Brain microvascular endothelial cell (primary cell): ENCODE measurements around the gene ADAM22.
A peak's percentile ranks its signal among the peaks of the same experiment; 100 is the strongest.

Experiments
- DNase-seq: peaks from one replicate; pipeline ENCODE4 v3.0.0-alpha.2; 2020
- H3K27ac ChIP-seq: fragments of 250-450 bp; sonication (Bioruptor Pico); 2 replicates; pipeline ENCODE4 v1.5.1; 2020; ENCODE audit warnings: mild to moderate bottlenecking, moderate library complexity
- H3K27me3 ChIP-seq: fragments of 250-450 bp; sonication (Bioruptor Pico); replicated peaks from 2 replicates; pipeline ENCODE4 v1.5.1; 2020; ENCODE audit warnings: mild to moderate bottlenecking
- H3K36me3 ChIP-seq: fragments of 250-450 bp; sonication (Bioruptor Pico); replicated peaks from 2 replicates; pipeline ENCODE4 v1.5.1; 2020; ENCODE audit warnings: mild to moderate bottlenecking
- H3K4me3 ChIP-seq: 2 replicates; pipeline ENCODE4 v1.5.1; 2011; ENCODE audit warnings: low read depth, mild to moderate bottlenecking, control low read depth, low read length, moderate library complexity
- CTCF ChIP-seq: IDR thresholded peaks from 2 replicates; pipeline ENCODE4 v1.5.1; 2011; ENCODE audit warnings: low read depth, mild to moderate bottlenecking, moderate library complexity, low read length, control low read depth, inconsistent platforms; ENCODE audit errors: missing control alignments
- in situ Hi-C: cut with HindIII; loops from 2 replicates; pipeline ENCODE4 v1.10.0; 2017; ENCODE audit warnings: low sequenced_read_pairs, low pct_ligation_motif_present

ADAM22 gene

DNA sequence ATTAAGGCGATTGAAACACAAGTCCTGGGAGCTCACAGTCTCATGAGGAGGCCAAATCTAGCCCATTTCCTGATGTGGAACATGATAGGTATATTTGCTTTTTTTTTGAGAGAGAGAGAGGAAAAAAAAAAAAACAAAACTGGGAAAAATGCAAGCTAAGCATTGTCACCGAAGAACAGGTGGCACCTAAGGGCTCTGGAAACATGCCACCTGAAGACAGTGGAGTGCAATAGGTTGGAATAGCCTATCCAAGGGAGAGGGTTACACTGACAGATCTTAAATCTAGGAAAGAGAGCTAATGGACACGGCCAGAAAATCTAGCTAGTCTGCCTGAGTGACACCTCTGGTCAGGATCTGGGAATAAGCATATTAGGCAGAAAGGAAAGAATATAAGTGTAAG, 175.6 kb downstream of the ADAM22 start:
- in situ Hi-C loops = no loop called here
- H3K36me3 ChIP-seq = no peaks in the 10 kb centered on the region
- no peaks in the 10 kb centered on the region for H3K27me3 ChIP-seq
- TF ChIP-seq CTCF = no peak
- H3K4me3 ChIP-seq = no peak overlapping the region
- DNase-seq = no peak
- no peak overlapping the region for H3K27ac ChIP-seq

- TF ChIP-seq CTCF = peak; percentile 34
- no peak overlapping the region for H3K27ac ChIP-seq
- in situ Hi-C loops = no loop called here
- H3K36me3 ChIP-seq = no peaks in the 10 kb centered on the region
- H3K4me3 ChIP-seq = no peak overlapping the region
- H3K27me3 ChIP-seq = no peaks in the 10 kb centered on the region
- DNase-seq = no peak
Measured at GRCh38 chr7:88111140-88111743, 177.2 kb downstream of the ADAM22 start.

DNA sequence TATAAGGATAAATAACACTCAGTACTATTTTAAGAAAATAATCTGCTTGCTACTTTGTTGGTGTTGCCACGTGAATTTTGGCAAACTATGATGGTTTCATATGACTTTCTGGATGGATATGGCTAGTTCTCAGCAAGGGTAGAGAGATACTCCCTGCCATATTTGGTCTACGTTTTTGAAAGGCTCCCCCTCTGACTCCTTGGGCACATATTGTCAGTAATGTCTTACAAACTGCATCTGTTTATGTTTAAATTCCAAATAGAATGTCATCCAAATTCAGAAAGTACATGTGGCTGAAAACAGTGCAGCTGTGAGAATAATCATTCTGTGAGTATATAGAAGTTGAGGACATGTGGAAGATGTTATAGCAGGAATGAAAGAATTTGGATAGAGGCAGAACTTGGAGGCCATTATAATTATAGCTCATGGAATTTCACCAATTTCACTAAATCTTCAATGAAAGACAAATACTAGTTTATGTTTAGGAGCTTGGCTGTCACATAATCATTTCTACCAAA, 178.0 kb downstream of the ADAM22 start:
- no peaks in the 10 kb centered on the region for H3K27me3 ChIP-seq
- TF ChIP-seq CTCF = no peak
- in situ Hi-C loops = no loop called here
- H3K36me3 ChIP-seq = no peaks in the 10 kb centered on the region
- DNase-seq = no peak
- no peak overlapping the region for H3K27ac ChIP-seq
- H3K4me3 ChIP-seq = no peak overlapping the region

DNA sequence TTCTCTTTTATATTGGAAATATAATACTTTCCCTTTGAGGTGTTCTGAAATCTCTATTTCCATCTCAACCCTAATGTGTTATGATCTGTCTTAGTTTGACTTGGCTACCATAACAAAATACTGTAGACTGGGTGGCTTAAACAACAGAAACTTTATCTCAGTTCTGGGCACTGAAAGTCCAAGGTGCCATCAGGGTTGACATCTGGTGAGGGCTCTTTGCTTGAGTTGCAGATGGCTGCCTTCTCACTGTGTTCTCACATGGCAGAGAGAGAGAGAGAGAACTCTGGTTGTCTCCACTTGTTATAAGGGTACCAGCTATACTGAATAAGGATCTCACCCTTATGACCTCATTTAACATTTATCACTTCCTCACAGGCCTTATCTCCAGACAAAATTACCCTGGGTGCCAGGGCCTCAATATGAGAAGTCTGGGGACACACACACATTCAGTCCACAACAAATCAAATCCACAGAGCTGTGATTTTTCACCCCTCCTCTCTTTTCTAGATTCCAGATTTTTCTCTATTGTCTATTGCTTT, 181.3 kb downstream of the ADAM22 start:
- no peak overlapping the region for H3K27ac ChIP-seq
- no peak overlapping the region for H3K4me3 ChIP-seq
- in situ Hi-C loops = no loop called here
- no peaks in the 10 kb centered on the region for H3K27me3 ChIP-seq
- no peaks in the 10 kb centered on the region for H3K36me3 ChIP-seq
- no peak for DNase-seq
- TF ChIP-seq CTCF = no peak

- TF ChIP-seq CTCF = no peak
- no peaks in the 10 kb centered on the region for H3K27me3 ChIP-seq
- DNase-seq = no peak
- H3K36me3 ChIP-seq = no peaks in the 10 kb centered on the region
- no peak overlapping the region for H3K27ac ChIP-seq
- H3K4me3 ChIP-seq = no peak overlapping the region
- in situ Hi-C loops = no loop called here
Measured at GRCh38 chr7:88115816-88116215, 181.8 kb downstream of the ADAM22 start.
